Left ventricle myocardium inferior (tissue), 1 donor: ENCODE data around the gene OR2M2. TPM values are rescaled to one million over a fixed set of nuclear protein-coding genes. Genes with fewer than 3 reads are reported as not detected.

Source experiments
- DNase-seq: peaks from one replicate; pipeline ENCODE4 v3.0.0-alpha.2; 2020
- H3K27ac ChIP-seq: fragments of 200-600 bp; replicated peaks from 2 replicates; pipeline ENCODE4 v1.8.0; 2021
- H3K27me3 ChIP-seq: fragments of 200-600 bp; 2 replicates; pipeline ENCODE4 v1.8.0; 2021; ENCODE audit warnings: low read depth
- H3K36me3 ChIP-seq: fragments of 200-600 bp; 2 replicates; pipeline ENCODE4 v1.8.0; 2021
- H3K4me1 ChIP-seq: fragments of 200-600 bp; 2 replicates; pipeline ENCODE4 v1.8.0; 2021
- H3K4me3 ChIP-seq: fragments of 200-600 bp; 2 replicates; pipeline ENCODE4 v1.8.0; 2021; ENCODE audit warnings: mild to moderate bottlenecking, moderate library complexity
- H3K9me3 ChIP-seq: fragments of 200-600 bp; replicated peaks from 2 replicates; pipeline ENCODE4 v1.8.0; 2021
- intact Hi-C: fragments of 100-400 bp; cut with micrococcal nuclease; formaldehyde crosslinking; loops from one replicate; pipeline ENCODE4 v1.11.0; 2022
- total RNA-seq: library from RNA; stranded (reverse); fragmentation: NEBNext Ultra II Directional; extraction: Animal tissue kit (Norgen Biotek cat#: 25700); gene quantifications from one replicate; pipeline ENCODE4 v1.2.1, GENCODE V29; 2021
- TF ChIP-seq, protein P1 (sequence below): fragments of 200-600 bp; IDR thresholded peaks from 2 replicates; pipeline ENCODE4 v1.8.0; 2021; ENCODE audit warnings: antibody characterized with exemption, mild to moderate bottlenecking, borderline replicate concordance
- donor health status: DM: no; HTN: yes; CAD: no; lungs with severe emphysema.

OR2M2 gene
- total RNA-seq, 1 donor from 2014 or later = not detected

GRCh38 chr1:248165186-248165585 is 9.4 kb upstream of the OR2M2 start:
- Histone ChIP-seq H3K27ac (no peak overlapping the region), H3K27me3 (no peaks in the 10 kb centered on the region), H3K36me3 (no peaks in the 10 kb centered on the region), H3K4me1 (no peaks in the 10 kb centered on the region), H3K9me3 (peaks cover 9% of the 10 kb centered on the region), H3K4me3 (no peak overlapping the region)
- TF ChIP-seq, protein P1, sequence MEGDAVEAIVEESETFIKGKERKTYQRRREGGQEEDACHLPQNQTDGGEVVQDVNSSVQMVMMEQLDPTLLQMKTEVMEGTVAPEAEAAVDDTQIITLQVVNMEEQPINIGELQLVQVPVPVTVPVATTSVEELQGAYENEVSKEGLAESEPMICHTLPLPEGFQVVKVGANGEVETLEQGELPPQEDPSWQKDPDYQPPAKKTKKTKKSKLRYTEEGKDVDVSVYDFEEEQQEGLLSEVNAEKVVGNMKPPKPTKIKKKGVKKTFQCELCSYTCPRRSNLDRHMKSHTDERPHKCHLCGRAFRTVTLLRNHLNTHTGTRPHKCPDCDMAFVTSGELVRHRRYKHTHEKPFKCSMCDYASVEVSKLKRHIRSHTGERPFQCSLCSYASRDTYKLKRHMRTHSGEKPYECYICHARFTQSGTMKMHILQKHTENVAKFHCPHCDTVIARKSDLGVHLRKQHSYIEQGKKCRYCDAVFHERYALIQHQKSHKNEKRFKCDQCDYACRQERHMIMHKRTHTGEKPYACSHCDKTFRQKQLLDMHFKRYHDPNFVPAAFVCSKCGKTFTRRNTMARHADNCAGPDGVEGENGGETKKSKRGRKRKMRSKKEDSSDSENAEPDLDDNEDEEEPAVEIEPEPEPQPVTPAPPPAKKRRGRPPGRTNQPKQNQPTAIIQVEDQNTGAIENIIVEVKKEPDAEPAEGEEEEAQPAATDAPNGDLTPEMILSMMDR = no peak
- intact Hi-C loops = no loop called here
- DNase-seq = no peak

GRCh38 chr1:248183996-248184395 is 9.4 kb downstream of the OR2M2 start:
- no peak overlapping the region for H3K27ac ChIP-seq
- peaks cover 42% of the 10 kb centered on the region for H3K9me3 ChIP-seq
- TF ChIP-seq, protein P1 = no peak
- no peaks in the 10 kb centered on the region for H3K4me1 ChIP-seq
- no peaks in the 10 kb centered on the region for H3K27me3 ChIP-seq
- DNase-seq = no peak
- intact Hi-C loops = no loop called here
- H3K36me3 ChIP-seq = no peaks in the 10 kb centered on the region
- no peak overlapping the region for H3K4me3 ChIP-seq

GRCh38 chr1:248187363-248187762 is 12.7 kb downstream of the OR2M2 start:
- DNase-seq = no peak
- Histone ChIP-seq H3K9me3 (peaks cover 41% of the 10 kb centered on the region), H3K4me1 (no peaks in the 10 kb centered on the region), H3K27ac (no peak overlapping the region), H3K27me3 (no peaks in the 10 kb centered on the region), H3K36me3 (no peaks in the 10 kb centered on the region), H3K4me3 (no peak overlapping the region)
- TF ChIP-seq, protein P1 = no peak
- intact Hi-C loops = no loop called here

GRCh38 chr1:248189026-248189425 is 14.4 kb downstream of the OR2M2 start:
- H3K36me3 ChIP-seq = no peaks in the 10 kb centered on the region
- intact Hi-C loops = no loop called here
- DNase-seq = no peak
- H3K27me3 ChIP-seq = no peaks in the 10 kb centered on the region
- no peak overlapping the region for H3K4me3 ChIP-seq
- peaks cover 43% of the 10 kb centered on the region for H3K9me3 ChIP-seq
- no peaks in the 10 kb centered on the region for H3K4me1 ChIP-seq
- no peak overlapping the region for H3K27ac ChIP-seq
- TF ChIP-seq, protein P1 = no peak

DNA sequence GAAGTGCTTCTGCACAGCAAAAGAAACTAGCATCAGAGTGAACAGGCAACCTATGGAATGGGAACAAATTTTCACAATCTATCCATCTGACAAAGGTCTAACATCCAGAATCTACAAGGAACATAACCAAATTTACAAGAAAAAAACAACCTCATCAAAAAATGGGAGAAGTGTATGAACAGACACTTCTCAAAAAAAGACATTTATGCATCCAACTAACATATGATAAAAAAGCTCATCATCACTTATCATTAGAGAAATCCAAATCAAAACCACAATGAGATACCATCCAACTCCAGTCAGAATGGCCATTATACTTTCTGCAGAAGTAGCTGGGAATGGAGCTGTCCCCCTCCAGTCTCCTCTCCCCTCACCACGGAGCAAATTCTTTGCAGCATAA is 19.5 kb downstream of the OR2M2 start:
- Histone ChIP-seq H3K4me3 (no peak overlapping the region), H3K27ac (no peak overlapping the region), H3K27me3 (no peaks in the 10 kb centered on the region), H3K36me3 (no peaks in the 10 kb centered on the region), H3K4me1 (no peaks in the 10 kb centered on the region), H3K9me3 (peaks cover 47% of the 10 kb centered on the region)
- intact Hi-C loops = no loop called here
- TF ChIP-seq, protein P1 = no peak
- no peak for DNase-seq

DNA sequence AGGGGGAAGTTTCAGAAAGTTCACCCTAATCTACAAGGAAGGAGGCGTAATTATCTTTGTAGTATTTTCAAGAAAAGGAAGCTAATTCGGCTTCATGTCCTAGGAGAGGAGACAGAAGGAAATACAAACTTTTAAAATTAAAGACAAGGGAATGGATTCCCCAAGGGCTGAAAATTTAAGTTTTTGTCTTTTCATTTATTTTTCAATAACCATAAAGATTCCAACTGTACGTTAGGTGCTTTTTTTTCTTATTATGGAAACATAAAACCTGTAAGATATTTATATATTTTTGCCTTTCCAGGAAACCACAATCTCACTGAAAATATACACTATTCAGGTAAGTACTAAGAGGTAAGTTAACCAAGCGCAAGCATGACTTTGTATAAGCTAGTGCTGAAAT is 22.3 kb downstream of the OR2M2 start, which contains the start of gene OR2M3:
Gene OR2M3 (plus strand): TSS at position 301 of the 400 bp plus-strand sequence. CDS start 5,803 bp downstream, outside the sequence.
- TF ChIP-seq, protein P1 = no peak
- Histone ChIP-seq H3K27ac (no peak within 1 kb of the TSS), H3K9me3 (peaks cover 35% of the 10 kb centered on the region), H3K4me1 (no peaks in the 10 kb centered on the region), H3K4me3 (no peak within 1 kb of the TSS), H3K36me3 (no peaks in the 10 kb centered on the region), H3K27me3 (no peaks in the 10 kb centered on the region)
- no peak for DNase-seq
- intact Hi-C loops = no loop called here
